Suprapubic skin (tissue), 4 donors: ENCODE results near the gene MRPL14.

Source experiments
- POLR2A ChIP-seq, 2 donors: fragments of 450-650 bp; IDR thresholded peaks; one replicate each; pipeline ENCODE4 v1.6.1; 2017; ENCODE audit warnings: antibody characterized with exemption in 2 of 2, mild to moderate bottlenecking in 2 of 2, moderate library complexity in 2 of 2
- POLR2AphosphoS5 ChIP-seq, 3 donors: sonication (generic); formaldehyde crosslinking; IDR thresholded peaks; one replicate each; pipeline ENCODE4 v1.6.1; 2017; ENCODE audit warnings: antibody characterized with exemption in 3 of 3
- TF ChIP-seq, protein P1 (sequence below), 2 donors: fragments of 200-600 bp in 1 of 2; fragments of 450-650 bp in 1 of 2; sonication (generic) in 1 of 2; IDR thresholded peaks; one replicate each; pipeline ENCODE4 v1.5.1; 2016 to 2019; ENCODE audit warnings: antibody characterized with exemption in 2 of 2, mild to moderate bottlenecking in 1 of 2, moderate library complexity in 1 of 2

DNA sequence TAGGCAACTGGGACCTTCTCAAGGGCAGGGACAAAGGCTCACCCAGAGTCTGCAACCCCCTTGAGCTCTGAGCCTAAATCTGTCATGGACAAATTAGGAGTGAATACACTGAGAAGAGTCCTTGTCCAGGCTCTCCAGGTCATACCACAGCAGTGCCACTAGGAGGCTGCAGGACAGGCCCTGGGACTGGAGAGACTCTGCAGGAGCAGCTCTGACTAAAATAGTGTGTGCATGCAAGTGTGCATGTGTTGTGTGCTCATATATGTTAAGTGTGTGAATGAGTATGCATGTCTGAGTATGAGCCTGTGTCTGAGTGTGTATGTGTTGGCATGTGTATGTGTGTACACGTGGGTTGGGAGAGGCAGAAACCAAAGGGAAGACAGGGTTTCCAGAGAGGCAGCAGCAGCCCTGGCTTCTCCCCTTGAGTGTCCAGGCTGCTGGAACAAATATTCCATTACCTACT lies 27.1 kb downstream of the MRPL14 start:
- TF ChIP-seq POLR2AphosphoS5 (IDR thresholded peaks at IDR 0.05) (no peak), POLR2A (IDR thresholded peaks at IDR 0.05) (no peak)
- TF ChIP-seq, protein P1, sequence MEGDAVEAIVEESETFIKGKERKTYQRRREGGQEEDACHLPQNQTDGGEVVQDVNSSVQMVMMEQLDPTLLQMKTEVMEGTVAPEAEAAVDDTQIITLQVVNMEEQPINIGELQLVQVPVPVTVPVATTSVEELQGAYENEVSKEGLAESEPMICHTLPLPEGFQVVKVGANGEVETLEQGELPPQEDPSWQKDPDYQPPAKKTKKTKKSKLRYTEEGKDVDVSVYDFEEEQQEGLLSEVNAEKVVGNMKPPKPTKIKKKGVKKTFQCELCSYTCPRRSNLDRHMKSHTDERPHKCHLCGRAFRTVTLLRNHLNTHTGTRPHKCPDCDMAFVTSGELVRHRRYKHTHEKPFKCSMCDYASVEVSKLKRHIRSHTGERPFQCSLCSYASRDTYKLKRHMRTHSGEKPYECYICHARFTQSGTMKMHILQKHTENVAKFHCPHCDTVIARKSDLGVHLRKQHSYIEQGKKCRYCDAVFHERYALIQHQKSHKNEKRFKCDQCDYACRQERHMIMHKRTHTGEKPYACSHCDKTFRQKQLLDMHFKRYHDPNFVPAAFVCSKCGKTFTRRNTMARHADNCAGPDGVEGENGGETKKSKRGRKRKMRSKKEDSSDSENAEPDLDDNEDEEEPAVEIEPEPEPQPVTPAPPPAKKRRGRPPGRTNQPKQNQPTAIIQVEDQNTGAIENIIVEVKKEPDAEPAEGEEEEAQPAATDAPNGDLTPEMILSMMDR (IDR thresholded peaks at IDR 0.05), result peak; percentile 44 to 47
